MM.1S (cell line): ENCODE measurements around the gene SLC25A19.

Experiments used
- CTCF ChIP-seq: fragments of 300-600 bp; sonication (generic); IDR thresholded peaks from 2 replicates; pipeline ENCODE4 v1.5.1; 2016; ENCODE audit warnings: antibody characterized with exemption, low read length, mixed read lengths
- EZH2 ChIP-seq: fragments of 300-600 bp; sonication (generic); optimal IDR thresholded peaks from 2 replicates; pipeline ENCODE3; 2017; ENCODE audit warnings: low read depth, mild to moderate bottlenecking, antibody characterized with exemption, low read length, mixed read lengths

- TF ChIP-seq EZH2, result no peak
- no peak for TF ChIP-seq CTCF
Observed at GRCh38 chr17:75246404-75246803, 42.8 kb downstream of the SLC25A19 start.
